Dermis blood vessel endothelial cell (primary cell): ENCODE data around the gene PLEKHS1. TPM values are rescaled to one million over a fixed set of nuclear protein-coding genes. Genes with fewer than 3 reads are reported as not detected.
A peak's percentile ranks its signal among the peaks of the same experiment; 100 is the strongest.
"Not testable (repeated sequence)": the region's sequence is repeated elsewhere in the genome, so short reads cannot be mapped to it uniquely, and the experiment has no call there.

Experiments
- DNase-seq: peaks from one replicate; pipeline ENCODE4 v3.0.0; 2010
- total RNA-seq: library from RNA; depleted of rRNA; stranded (reverse); fragments of >200 nt; gene quantifications from 2 replicates; pipeline ENCODE4 v1.2.3, GENCODE V29; 2014

Gene PLEKHS1
- total RNA-seq, 1 donor from 2014 or later, result not detected

DNA sequence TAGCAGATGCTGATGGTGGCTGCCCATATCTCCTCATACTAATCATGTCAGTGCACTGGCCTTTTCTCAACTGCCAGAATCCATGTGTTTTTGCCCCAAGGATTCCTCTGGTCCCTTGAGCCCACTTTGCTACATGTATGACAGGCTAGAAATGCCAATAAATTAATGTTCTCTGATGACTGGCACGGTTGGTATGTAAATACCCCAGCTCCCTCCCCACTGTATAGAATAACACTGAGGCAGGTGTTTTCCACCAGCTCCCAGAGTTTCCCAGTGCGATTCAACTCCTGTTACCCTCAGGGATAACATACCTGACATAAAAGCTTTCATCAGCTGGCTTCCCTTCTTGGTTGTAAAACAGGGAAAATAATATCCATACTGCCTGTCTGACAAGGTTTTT lies 9.0 kb upstream of the PLEKHS1 start:
- DNase-seq, result no peak

DNA sequence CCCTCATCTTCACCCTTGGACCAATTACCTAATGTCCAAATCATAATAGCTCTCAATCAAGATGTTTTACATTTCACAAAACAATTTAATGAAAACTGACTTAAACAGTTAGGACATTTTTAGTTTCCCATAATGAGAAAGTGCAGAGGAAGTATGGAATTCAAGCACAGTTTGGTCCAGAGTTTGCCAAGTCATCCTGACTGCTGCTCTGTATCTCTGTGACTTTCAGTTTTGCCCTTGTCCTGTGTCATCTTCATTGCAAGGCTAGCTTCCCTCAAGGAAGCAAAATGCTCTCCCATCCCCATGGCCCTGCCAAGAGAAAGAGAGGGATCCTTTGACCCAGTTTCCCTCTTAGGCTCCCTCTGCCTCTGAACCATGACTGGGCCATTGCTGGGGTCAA lies 7.9 kb upstream of the PLEKHS1 start:
- no peak for DNase-seq

DNA sequence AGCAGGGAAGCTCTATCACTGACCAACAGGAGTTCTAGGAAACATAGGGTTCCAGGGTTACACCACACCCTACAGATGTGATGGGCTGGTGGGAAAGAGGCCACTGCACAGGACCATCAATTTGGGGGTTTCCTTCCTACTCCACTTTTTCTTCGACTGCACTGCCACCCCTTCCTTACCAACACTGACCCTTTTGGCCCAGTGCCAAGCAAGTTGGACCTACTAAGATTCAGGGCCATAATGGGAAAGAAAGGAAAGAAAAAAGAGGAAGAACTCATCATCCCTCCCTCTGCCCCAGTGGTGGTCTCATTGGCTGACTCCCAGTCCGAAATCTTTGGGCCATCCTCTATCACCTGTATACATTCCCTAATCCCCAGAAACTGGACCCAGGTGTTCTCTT lies 6.1 kb upstream of the PLEKHS1 start:
- no peak for DNase-seq

DNA sequence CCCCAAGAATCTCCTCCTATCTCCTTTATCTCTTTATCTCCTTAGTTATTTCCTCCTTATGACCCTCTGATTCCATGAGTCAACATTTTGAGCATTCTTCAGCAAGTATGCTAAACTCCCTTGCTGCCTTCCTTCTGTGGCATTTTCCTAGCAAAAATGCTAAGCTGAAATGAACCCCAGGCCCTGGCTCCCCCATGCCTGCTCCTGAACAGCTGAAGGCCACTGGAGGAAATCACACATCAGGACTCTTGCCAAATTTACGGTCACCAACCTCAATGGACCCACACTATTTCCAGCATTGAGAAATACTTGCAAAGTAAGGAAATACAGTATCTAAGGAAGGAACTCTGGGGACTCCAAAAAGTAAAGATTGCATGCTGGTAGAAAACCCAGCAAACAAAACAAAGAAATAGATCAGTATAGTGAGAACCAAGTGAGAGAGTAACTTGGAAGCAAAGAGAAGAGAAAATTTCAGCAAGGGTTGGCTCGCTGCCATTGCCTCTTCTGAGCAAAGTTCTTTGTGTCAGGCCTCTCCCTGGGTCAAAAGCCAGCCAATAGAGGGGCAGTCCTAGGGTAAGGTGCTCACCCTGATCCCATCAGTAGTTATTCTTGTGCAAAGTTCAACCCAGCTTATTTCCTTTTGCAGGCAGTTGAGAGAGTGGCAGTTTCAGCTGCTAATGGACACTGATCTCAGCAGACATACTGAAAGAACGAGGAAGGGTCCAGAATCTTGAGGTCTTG lies 5.1 kb upstream of the PLEKHS1 start:
- no peak for DNase-seq

GRCh38 chr10:113752553-113752952 lies 1.1 kb downstream of the PLEKHS1 start:
- DNase-seq, result no peak

DNA sequence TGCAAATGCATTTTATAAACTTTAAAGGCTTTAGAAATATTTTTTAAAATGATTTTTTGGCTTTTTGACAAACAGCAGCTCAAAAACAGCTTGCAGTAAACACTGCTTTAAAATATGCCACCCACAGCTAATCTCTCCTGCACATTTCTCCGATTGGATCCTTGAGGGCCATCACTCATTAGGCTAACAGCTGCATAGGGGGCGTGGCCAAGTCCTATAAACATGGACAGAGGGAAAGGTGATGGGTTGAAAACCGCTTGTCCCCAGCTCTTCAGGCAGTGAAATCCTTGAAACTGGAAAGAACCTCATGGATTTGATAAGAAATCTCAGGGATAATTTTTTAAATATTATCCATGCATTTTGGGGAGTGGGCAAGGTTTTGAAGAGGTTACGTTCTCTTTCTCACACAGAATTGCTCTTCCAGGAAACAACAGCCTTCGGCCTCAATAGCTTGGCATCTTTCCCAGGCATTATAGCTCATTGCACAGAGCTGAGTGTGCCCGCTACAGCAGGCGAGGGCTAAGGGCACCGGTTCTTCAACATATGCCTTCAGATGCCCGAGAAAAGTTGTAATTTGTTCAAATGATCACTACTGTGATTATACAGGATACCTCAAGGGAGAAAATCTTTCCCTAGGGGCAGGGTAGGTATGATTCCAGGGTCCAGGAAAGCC lies 1.7 kb downstream of the PLEKHS1 start:
- DNase-seq, result peak; percentile 72

GRCh38 chr10:113754125-113754524 lies 2.6 kb downstream of the PLEKHS1 start:
- no peak for DNase-seq

GRCh38 chr10:113754768-113755167 lies 3.3 kb downstream of the PLEKHS1 start:
- no peak for DNase-seq

- DNase-seq, result no peak
These were observed 5.6 kb downstream of the PLEKHS1 start for GRCh38 chr10:113756940-113757543.

DNA sequence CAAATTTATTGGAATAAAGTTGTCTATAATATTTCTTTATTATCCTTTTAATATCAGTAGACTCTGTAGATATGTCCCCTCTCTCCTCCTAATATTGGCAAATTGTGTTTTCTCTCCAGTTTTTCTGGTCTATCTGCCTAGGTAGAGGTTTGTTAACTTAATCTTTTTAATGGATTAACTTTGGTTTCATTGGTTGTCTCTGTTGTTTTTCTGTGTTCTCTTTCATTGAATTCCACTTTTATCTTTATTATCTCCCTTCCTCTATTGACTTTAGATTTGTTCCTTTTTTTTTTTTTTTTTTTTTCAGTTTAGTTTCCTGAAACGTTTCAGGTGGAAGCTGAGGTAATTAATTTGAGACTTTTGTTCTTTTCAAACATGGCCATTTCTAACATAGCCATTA lies 10.6 kb downstream of the PLEKHS1 start:
- DNase-seq, result no peak

- no peak for DNase-seq
These were observed 13.1 kb downstream of the PLEKHS1 start for GRCh38 chr10:113764582-113764981.

DNA sequence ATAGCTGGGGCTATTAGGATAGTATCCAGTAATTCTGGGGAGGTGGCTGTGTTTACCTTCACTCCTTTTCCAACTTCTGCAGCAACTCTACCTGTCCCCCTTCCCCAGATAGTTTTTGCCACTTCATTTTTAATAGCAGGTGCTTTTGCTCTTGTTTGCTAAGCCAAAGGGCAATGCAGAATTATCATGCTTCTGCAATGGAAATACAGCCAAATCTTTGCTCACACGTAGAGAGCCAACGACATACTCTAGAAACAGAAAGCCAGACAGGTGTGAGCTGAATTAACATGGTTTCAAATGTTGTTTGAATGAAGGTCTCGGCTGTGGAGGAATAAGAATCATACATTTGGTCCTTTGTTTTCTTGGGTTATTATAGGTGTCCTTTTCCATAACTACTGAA lies 14.4 kb downstream of the PLEKHS1 start:
- no peak for DNase-seq

DNA sequence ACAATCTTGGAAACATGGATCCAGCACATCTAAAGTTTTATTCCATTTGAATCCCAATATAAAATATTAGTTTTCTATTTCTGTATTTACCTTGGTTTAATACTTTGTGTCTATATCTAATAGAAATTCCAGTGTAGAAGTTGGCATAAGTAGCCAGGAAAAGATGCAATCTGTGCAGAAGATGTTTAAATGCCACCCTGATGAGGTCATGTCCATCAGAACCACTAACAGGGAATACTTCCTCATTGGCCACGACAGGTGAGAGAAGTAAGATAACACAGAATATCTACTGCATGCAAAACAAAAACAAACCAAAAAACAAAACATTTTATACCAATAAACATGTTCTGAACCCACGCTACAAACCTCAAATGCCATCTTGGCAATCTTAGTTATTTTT lies 15.7 kb downstream of the PLEKHS1 start:
- DNase-seq, result no peak

DNA sequence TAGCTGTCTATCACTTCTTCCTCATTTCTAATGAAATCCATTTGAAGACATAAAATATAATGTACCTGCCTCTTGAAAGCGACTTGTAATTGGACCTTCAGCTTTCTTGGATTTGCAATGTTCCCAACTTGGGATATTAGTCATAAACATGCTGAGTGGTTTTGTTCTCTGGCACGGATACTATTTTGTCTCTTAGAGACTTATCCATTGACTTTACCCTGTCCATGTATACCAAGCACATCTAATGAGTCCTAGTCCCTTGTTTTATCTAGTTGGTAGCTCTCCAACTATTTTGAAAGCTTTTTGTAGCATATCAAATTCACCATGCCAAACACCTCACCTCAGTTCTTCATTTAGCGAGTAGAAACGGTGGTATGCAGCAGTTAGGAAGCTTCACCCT lies 18.9 kb downstream of the PLEKHS1 start:
- DNase-seq, result no peak

GRCh38 chr10:113771131-113771530 lies 19.6 kb downstream of the PLEKHS1 start:
- DNase-seq, result not testable (repeated sequence)

- no peak for DNase-seq
These were observed 24.3 kb downstream of the PLEKHS1 start for GRCh38 chr10:113775686-113776294.

DNA sequence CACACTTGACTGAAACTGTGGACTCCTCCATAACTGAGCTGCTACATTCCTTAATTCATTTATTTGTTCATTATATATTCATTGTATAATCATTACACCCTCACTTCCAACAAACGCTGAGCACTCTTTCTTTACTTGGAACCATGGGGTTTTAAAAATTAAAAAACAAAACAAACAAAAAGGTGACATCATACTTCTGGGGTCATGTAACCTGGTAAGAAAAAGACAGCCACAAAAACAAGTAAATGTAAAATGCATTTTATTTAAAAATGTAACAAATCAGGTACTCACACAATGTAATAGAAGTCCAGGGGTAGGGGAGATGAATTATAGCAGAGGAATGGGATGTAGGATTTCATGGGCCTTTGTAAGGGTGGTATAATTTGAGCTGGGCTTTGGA lies 25.1 kb downstream of the PLEKHS1 start:
- no peak for DNase-seq

GRCh38 chr10:113780681-113781250 lies 29.3 kb downstream of the PLEKHS1 start:
- peak; percentile 25 for DNase-seq

DNA sequence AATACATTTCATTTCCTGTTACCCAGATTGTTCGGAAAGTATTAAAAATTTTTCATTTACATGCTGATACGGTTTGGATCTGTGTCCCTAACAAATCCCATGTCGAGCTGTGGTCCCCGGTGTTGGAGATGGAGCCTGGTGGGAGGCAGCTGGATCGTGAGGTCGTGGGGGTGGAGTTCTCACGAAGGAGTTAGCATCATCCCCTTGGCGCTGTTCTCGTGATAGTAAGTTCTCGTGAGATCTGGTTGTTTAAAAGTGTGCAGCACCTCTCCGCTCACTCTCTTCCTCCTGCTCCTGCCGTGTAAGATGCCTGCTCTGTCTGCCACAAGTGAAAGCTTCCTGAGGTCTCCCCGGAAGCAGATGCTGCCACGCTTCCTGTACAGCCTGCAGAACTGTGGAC lies 30.9 kb downstream of the PLEKHS1 start:
- DNase-seq, result no peak

DNA sequence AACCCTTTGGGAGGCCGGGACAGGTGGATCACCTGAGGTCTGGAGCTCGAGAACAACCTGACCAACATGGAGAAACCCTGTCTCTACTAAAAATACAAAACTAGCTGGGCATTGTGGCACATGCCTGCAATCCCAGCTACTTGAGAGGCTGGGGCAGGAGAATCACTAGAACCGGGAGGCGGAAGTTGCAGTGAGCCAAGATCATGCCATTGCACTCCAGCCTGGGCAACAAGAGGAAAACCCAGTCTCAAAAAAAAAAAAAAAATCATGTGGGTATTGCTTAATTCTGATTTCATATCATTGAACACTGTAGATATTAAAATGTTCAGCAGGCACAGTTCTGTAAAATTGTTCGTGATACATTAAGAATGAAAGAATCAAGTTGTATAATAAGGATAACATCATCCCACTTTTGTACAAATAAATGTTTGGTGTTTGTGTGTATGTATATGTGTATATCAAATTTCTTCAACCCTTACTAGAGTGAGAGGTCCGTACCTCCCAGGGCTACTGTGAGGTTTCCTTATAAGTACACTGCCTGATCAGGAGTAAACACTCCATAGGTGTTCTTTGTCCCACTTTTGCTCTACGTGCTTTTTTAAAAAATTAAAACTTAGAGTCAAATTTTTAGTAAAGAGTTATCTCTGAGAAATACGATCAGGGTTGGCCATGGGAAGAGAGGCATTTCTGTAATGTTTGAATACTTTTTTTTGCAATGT lies 31.7 kb downstream of the PLEKHS1 start:
- DNase-seq, result no peak

- DNase-seq, result peak; percentile 57
These were observed 37.2 kb downstream of the PLEKHS1 start for GRCh38 chr10:113788604-113789083.

DNA sequence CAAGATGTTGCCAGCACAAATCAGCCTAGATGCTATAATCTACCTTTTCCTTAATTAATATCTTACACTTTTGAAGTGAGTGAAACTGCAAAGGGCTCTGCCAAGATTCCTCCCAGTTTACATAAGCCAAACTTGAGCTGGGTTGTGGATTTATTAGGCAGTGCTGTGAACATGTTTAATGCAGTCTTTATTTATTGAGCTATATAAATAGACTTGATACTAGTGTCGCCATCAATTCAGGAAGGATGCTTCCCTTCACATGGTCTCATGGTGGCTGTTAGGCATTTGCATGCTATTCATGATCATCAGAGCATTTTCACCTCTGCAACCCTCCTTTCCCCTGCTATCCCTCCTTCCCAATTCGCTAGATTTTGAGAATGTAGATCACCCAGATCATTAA lies 40.2 kb downstream of the PLEKHS1 start:
- no peak for DNase-seq
